Activated T-cell treated with anti-CD3 and anti-CD28 coated beads for 24 hours (primary cell): ENCODE measurements around the gene KDM6A.
"Not testable (repeated sequence)": the region's sequence is repeated elsewhere in the genome, so short reads cannot be mapped to it uniquely, and the experiment has no call there.

Experiments used
- DNase-seq: peaks from one replicate; pipeline ENCODE4 v3.0.0-alpha.2; 2020; ENCODE audit warnings: low read depth

KDM6A gene

DNA sequence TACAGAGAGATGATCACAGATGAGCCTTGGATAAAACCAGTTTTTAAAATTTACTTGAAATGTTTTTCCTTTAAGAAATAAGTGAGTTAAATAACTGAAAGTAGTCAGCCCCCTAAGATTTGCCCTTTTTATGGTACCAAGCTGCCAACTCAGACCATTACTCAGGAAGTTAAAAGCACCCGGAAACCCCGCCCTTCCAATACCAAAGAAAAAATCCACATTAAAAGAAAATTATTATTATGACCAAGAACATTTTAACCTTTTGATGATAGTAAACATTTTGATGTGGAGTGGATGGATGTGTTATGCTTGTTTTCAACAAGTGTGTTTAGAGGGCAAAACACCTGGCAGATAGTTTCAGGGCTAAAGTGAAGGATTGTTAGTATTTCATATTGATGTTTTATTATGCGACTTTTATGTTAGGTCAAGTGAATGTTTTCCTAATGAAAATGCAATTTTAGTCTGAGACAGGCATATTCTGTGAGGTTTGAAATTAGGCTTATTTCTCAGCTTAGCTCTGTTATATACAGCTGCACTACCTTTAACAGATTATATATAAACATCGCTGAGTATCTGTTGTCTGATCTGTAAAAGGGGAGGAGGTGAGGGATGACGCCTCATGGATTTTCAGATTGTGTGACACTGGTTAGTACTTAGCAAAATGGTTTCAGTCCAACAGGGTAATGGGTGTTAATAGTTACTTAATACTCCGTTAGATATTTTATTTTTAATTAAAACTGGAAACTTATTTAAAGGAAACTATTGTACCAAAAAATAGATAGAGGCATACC, 89.0 kb downstream of the KDM6A start:
- no peak for DNase-seq

DNA sequence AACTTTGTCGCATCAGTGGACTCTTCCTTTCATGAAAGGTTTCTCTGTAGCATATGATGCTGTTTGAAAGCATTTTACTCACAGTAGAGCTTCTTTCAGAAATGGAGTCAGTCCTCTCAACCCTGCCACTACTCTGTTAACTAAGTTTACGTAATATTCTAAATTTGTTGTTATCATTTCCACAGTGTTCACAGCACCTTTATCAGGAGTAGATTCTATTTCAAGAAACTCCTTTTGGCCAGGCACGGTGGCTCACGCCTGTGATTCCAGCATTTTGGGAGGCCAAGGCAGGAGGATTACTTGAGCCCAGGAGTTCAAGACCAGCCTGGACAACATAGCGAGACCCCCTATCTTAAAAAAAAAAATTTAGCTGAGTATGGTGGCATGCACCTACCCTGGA, 90.0 kb downstream of the KDM6A start:
- DNase-seq, result no peak

DNA sequence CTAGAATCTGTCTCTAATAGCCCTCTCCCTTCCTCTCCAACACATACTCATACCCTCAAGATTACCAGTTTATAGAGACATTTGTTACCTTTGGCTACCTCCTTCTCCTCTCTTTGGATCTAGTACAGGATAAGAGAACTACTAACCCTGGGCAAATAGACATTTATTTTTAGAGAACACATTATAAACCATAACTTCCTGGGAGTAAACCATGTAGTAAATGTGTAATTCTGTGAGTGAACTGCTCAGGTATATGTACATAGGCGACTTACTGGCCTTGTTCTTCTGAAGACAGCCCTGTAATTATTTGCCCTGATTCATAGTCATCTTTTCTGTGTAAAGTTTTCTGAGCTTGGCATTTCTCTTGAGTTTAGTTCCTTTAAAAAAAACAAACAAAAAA, 94.2 kb downstream of the KDM6A start:
- no peak for DNase-seq

DNA sequence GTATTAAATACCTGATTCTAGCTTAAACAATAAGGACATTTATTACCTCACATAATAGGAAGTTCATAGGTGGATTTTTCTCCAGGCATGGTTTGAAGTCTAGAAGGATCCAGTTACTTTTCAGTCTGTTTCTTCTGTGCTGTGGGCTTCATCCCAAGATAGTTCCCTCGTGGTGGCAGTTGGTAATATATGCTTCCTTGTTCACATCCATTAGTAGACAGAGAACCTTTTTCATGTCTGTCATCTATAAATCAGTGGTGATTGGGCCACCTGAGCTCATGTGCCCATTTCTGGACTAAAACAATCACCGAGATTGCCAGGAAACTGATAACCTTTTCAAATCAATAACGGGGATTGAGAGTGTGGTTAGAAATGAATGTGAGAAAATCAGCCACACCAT, 97.7 kb downstream of the KDM6A start:
- no peak for DNase-seq

DNA sequence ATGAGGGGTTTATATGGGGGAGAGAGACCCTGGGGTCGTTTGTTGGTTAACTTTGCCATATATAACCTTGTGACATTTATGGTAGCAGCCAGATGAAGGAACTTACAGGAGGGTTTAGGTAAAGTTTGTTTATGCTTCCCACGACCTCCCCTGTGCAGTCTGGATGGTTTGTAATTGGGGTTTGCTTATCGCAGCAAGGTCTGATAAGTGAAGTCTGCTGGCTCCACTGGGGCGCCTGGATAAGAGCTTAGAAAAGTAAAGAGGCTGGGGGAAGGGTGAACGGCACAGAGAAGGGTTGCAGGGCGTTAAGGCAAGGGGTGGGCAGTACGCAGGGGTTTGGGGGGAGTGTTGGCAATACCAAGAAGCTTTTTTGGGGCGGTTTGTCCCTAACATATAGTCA, 98.7 kb downstream of the KDM6A start:
- DNase-seq, result no peak

DNA sequence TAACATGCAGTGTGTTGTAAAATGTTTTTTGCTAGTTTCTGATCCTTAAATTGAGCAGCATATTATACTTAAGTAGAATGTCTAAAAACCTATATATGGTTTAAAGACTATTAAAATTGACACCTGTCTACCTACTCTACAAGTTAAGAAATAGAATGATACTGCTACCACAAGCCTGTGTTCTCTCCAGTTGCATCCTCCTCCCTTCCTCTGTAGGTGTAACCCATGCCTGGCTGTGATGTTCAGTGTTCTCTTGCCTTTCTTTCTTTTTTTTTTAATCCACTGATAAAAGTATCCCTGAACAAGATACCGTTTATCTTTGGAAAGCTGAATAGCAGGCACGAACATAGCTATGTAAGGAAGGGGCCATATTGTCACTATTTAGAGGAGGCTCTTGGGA, 99.1 kb downstream of the KDM6A start:
- no peak for DNase-seq

DNA sequence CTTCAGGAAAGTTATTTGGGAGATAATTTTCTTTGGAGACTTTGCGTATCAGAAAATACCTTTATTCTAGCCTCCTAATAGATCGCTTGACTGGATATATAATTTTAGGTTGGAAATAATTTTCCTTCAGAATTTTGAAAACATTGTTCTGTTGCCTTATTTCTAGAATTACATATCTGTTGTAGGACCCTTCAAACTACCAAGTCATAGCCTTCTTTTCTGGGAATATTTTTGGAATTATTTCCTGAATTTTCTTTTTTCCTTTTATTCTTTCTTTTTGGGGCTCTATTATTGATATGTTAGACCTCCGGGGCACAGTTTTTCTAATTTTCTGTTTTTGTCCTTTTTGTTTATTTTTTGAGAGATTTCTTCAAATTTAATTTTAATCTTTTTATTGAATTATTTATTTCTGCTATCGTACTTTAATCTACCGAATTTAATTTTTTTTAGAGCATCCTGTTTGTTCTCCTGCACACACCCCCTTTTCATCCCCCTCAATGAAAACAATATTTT, 100.5 kb downstream of the KDM6A start:
- no peak for DNase-seq

DNA sequence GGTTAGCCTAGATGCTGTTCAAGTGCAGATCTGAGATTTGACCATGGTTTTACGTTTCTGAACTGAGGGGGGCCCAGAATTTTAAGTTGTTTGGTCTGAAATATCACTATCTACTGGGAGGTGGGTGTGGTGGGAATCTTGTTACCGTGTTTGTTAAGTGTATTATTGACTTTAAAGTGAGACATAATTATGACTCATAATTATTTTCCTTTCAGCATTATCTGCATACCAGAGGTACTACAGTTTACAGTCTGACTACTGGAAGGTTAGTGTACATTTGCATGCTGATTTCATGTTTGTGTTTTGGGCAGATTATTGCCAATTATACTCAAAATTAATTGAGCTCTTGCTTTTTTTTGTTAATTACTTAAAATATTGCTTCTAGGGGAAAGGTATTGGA, 101.5 kb downstream of the KDM6A start:
- DNase-seq, result no peak

DNA sequence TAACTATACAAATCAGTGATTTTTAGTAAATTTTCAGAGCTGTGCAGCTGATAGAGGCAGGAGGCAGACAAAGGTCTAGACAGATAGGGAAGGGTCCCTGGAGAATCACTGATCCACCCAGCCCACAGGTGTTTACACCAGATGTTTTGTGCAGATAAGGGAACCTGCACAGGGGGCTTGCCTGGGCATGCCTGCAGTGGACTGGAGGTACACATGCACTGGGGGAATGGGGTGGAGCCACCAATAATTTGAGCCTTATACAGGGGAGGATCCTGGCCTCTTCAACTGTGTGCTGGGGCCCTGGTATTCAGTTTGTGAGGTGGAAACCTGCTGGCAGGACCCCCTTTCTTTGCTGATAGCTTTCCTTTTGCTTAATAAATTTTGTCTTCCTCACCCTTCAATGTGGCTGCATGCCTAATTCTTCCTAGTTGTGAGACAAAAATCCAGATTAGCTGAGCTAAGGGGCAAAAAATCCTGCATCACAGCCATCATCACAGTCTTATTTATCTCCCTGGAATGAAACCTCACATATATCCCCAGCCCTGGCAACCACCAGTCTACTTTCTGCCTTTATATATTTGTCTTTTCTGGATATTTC, 102.8 kb downstream of the KDM6A start:
- no peak for DNase-seq

DNA sequence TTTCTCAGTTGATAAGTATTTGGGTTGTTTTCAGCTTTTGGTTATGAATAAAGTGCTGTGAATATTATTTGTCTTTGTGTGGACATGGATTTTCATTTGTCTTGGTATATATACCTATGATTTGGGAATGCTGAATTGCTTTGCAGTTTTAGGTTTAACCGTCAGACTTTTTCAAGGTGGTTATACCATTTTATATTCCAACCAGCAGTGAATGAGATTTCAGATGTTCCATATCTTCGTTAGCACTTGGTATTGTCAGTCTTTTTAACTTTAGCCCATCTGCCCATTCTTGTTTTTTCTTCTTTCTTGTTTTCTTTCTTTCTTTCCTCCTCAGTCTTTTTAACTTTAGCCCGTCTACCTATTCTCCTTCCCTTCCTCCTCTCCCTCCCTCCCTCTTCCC, 106.0 kb downstream of the KDM6A start:
- DNase-seq, result no peak

DNA sequence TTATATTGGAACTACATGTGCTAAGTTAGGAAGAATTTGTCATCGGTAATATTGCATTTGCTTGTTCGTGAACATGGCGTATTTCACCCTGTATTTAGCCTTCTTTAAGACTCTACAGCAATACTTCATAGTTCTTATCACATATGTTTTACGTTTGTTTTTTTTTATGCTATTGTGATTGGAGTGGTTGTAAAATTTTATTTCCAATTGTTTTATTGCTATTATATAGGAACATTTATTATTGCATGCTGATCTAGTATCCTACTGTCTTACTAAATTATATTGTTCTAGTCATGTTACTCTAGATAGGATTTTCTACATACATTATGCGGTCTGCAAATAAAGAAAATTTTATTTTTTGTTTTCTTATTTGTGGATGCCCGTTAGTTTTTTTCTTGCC, 107.4 kb downstream of the KDM6A start:
- DNase-seq, result no peak

DNA sequence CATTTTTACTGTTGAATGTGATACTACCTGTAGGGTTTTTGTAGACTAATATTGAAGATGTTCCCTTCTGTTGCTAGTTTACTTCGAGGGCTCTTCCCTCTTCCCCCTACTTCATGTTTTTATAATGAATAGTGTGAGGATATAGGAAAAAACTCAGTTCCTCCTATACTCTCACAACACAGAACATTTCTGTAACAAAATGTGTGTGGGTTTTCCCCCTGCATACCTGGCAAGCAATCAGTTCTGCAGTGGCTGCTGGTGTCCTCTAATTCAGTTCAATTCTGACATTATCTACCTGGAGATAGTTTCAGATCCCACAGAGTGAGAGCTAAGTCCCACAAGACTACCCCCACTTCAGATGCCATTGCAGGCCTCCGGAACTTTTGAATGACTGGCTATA, 107.9 kb downstream of the KDM6A start:
- no peak for DNase-seq

DNA sequence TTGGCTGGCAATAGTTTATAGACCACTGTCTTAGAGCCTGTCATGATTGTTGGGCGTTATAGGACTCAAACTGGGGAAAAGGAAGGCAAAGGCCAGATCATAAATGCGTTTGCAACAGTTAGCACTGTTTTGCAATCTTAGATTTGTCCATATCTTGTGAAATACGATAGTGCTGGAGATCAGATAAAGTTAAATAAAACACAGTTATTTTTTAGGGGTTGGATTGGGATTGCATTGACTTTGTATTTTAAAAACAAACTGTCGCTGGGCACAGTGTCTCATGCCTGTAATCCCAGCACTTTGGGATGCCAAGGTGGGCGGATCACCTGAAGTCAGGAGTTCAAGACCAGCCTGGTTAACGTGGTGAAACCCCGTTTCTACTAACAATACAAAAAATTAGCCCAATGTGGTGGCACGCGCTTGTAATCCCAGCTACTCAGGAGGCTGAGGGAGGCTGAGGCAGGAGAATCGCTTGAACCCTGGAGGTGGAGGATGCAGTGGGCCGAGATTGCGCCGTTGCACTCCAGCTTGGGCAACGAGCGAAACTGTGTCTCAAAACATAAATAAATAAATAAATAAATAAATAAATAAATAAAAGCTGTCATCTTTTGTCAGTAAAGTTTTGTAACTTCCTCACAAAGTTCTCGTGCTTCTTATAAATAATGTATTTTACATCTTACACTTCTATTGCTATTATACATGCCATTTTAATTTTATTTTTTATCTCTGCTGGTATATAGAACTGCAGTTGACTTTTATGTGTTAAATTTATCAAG, 117.2 kb downstream of the KDM6A start:
- DNase-seq, result no peak

DNA sequence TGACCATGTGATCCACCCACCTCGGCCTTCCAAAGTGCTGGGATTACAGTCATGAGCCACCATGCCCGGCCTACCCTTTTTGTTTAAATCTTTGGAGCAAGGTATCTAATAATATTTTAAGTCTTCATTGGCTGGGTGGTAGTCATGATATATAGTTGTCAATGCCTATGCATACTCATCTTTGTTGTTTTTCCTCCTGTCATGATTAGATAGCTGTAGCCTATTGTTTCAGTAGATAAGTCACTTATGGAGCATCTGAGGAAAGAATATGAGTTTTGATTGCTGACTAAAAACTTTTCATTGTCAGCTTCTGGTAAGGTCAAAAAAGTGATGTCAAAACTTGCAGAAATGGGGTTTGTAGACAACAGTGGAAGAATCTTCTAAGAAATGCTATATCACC, 119.8 kb downstream of the KDM6A start:
- DNase-seq, result no peak

DNA sequence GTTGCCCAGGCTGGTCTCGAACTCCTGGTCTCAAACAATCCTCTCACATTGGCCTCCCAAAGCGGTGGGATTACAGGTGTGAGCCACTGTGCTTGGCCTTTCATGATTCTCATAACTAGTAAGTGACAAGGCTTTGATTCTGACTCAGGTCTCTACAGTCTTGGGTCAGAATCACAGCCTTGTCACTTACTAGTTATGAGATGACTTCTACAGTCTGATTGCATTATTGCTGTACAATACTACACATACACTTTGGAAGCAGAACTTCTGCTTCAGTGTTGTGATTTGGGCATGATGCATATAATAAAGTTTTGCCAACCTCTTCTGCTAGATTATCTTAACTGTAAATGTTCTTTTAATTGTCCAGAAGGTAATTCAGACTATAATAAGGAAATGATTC, 123.3 kb downstream of the KDM6A start:
- DNase-seq, result no peak

DNA sequence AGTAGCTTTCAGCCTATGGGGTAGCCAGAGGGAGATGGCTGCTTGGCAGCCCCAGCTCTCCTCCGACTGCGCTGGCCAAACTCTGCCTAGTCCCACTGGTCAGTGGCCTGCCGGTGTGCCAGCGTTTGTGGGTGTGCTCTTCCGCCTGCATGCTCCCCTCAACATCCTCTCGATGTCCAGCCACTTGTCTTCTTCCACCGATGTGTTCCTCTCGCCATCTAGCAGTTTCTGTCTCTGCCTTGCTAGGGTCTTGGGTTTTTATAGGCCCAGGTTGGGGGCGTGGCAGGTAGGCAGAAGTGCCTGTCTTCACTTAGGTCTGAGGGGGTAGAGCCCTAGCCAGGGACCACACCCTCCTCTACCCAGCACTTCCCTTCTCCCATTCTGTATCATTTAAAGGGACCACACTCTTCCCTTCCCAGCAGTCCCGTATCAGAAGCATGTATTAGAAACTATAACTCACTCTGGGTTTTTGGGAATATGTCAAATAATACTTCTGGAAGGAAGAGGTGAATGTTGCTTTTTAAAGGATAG, 124.4 kb downstream of the KDM6A start:
- no peak for DNase-seq

DNA sequence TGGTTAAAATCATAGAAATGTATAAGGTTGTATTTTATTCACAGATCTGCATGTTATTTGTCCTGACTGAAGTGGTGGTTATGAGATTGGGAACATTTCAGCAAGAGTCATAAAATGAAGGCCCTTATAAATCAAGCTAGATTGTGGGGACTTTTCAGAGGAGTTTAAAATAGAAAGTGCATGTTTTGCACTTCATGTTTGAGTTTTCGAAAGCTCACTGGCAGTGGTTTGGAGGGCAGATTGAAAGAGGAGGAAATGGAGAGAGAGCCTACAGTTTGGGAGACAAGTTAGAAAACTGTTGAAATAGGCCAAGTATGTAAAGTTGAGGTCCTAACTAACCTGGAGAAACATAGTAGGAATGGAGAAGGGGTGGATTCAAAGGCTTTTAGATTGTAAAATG, 124.9 kb downstream of the KDM6A start:
- DNase-seq, result no peak

DNA sequence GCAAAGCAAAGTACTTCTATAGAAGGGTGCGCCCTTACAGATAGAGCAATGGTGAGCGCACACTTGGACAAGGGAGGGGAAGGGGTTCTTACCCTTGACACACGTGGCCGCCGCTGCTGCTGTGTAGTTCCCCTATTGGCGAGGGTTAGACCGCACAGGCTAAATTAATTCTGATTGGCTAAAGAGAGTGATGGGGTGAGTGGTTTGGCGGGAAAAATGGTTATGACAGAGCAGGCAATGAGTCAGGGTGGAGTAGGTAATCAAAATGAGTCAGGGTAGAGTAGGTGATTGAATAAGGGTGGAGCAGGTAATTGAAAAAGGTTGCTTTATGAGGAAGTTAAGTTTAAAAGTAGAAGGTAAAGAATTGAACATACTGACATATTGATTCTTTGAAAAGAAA, 126.2 kb downstream of the KDM6A start:
- not testable (repeated sequence) for DNase-seq

DNA sequence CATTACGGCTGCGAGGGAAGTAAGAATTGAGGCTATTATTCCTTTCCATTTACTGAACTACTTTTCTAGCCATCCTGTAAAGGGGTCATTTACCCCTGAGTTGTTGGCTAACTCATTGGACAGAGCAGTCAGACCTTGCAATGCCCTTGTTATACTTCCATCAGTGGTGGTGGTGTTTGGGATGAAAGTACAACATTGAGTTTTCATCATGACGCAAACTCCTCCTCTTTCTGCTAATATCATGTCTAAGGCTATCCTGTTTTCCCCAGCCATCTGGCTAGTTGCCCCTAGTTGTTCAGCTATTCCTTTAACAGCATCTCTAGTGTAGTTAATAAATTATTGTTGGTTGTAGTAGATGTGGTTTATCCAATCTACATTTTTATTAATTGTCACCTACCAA, 126.9 kb downstream of the KDM6A start:
- DNase-seq, result not testable (repeated sequence)

DNA sequence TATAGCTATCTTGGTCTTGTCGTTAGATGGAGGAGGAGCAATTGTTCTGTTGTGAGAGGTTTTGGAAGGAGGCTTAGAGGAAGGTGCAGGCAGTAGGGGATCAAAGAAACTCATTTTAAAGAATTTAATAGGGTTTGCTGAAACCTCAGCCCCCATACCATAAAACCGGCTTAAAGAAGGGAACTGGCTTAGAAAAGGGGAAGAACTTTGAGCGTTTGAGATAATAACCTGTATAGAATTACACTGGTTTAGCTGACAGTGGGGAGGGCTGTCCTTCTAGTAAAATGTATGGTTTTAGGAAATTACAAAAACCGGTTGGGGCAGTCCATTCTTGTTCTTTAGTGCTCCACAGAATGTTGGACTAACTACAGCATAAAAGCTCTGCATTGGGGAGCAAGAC, 128.1 kb downstream of the KDM6A start:
- DNase-seq, result no peak

DNA sequence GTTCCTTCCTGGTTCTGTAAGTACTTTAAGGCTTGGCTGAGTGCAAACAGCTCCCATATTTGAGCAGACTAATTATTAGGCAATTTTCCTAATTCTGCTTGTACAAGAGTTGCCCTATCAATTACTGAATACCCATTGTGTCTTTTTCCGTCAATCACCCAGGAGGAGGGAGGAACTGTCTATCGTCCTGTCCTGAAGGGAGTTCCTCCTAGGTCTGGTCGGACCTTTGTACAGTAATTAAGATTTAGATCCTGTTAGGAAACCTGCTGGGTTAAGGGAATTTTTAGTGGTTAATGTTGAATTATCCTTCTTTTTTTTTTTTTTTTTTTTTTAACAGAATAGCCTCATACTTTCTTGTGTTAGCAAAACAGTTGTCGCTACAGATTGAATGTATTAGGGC, 130.1 kb downstream of the KDM6A start:
- no peak for DNase-seq

DNA sequence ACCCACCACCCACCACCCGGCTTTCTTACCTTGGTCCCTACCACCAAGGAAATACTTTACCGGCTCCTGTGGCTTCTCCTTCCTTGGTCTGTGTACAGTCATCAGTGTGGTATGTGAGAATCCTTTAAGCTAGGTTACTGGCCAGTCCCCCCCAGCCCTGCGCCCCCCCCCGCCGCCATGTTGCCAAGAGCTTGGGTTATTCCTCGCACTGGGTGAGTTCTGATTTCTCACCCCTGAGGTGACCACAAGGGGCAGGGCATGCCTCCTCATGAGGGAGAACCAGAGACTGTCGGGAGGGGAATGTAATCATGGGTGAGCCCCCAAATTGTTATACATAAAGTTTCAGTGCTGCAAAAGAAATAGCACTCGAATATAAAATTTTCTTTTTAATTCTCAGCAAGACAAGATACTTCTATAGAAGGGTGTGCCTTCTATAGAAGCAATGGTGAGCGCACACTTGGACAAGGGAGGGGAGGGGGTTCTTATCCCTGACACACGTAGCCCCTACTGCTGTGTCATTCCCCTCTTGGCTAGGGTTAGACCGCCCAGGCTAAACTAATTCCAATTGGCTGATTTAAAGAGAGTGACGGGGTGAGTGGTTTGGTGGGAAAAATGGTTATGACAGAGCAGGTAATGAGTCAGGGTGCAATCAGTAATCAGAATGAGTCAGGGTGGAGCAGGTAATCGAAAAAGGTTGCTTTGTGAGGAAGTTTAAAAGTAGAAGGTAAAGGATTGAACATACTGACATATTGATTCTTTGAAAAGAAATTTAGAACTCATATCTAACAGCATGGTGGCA, 133.2 kb downstream of the KDM6A start:
- no peak for DNase-seq
